GM18505 (cell line): ENCODE measurements around the gene NDUFAF2.
"Not testable (repeated sequence)": the region's sequence is repeated elsewhere in the genome, so short reads cannot be mapped to it uniquely, and the experiment has no call there.

Experiments used
- ATAC-seq: cut with Tn5 transposase; IDR thresholded peaks from one replicate; pipeline ENCODE4 v1.9.1; 2021; ENCODE audit not compliant: unreplicated experiment
- POLR2A ChIP-seq: IDR thresholded peaks from 4 replicates; pipeline ENCODE4 v1.6.1; 2011; ENCODE audit warnings: borderline replicate concordance; ENCODE audit not compliant: insufficient read depth, insufficient read length; ENCODE audit errors: extremely low read depth

NDUFAF2 gene

GRCh38 chr5:61177070-61177469, 232.1 kb downstream of the NDUFAF2 start:
- no peak for TF ChIP-seq POLR2A
- ATAC-seq = no peak

GRCh38 chr5:61177716-61178115, 232.7 kb downstream of the NDUFAF2 start:
- TF ChIP-seq POLR2A = no peak

GRCh38 chr5:61178702-61179101, 233.7 kb downstream of the NDUFAF2 start:
- no peak for ATAC-seq
- TF ChIP-seq POLR2A = no peak

More at GRCh38 chr5:61177716-61178115, 232.7 kb downstream of the NDUFAF2 start:
- peak; percentile 67 for ATAC-seq

GRCh38 chr5:61180886-61181285, 235.9 kb downstream of the NDUFAF2 start:
- ATAC-seq = no peak
- no peak for TF ChIP-seq POLR2A

GRCh38 chr5:61182449-61182848, 237.4 kb downstream of the NDUFAF2 start:
- ATAC-seq = no peak
- no peak for TF ChIP-seq POLR2A

- ATAC-seq = no peak
- no peak for TF ChIP-seq POLR2A
Observed at GRCh38 chr5:61183538-61183937, 238.5 kb downstream of the NDUFAF2 start.

- TF ChIP-seq POLR2A = no peak
- no peak for ATAC-seq
Observed at GRCh38 chr5:61184708-61185107, 239.7 kb downstream of the NDUFAF2 start.

- no peak for TF ChIP-seq POLR2A
Observed at GRCh38 chr5:61186634-61187033, 241.6 kb downstream of the NDUFAF2 start.

GRCh38 chr5:61187352-61187751, 242.3 kb downstream of the NDUFAF2 start:
- ATAC-seq = not testable (repeated sequence)

More at GRCh38 chr5:61186634-61187033, 241.6 kb downstream of the NDUFAF2 start:
- no peak for ATAC-seq

GRCh38 chr5:61187826-61188225, 242.8 kb downstream of the NDUFAF2 start:
- ATAC-seq = not testable (repeated sequence)

- no peak for ATAC-seq
- TF ChIP-seq POLR2A = no peak
Observed at GRCh38 chr5:61198606-61199005, 253.6 kb downstream of the NDUFAF2 start.

- no peak for ATAC-seq
Observed at GRCh38 chr5:61200582-61201155, 255.7 kb downstream of the NDUFAF2 start.

GRCh38 chr5:61202213-61202612, 257.2 kb downstream of the NDUFAF2 start:
- TF ChIP-seq POLR2A = no peak
- ATAC-seq = no peak

More at GRCh38 chr5:61200582-61201155, 255.7 kb downstream of the NDUFAF2 start:
- TF ChIP-seq POLR2A = no peak
